GM18499 (cell line): ENCODE data around the gene WDR62.

Source experiments
- ATAC-seq: cut with Tn5 transposase; IDR thresholded peaks from one replicate; pipeline ENCODE4 v1.9.1; 2021; ENCODE audit warnings: moderate number of reproducible peaks; ENCODE audit not compliant: insufficient read depth, unreplicated experiment

WDR62 gene

DNA sequence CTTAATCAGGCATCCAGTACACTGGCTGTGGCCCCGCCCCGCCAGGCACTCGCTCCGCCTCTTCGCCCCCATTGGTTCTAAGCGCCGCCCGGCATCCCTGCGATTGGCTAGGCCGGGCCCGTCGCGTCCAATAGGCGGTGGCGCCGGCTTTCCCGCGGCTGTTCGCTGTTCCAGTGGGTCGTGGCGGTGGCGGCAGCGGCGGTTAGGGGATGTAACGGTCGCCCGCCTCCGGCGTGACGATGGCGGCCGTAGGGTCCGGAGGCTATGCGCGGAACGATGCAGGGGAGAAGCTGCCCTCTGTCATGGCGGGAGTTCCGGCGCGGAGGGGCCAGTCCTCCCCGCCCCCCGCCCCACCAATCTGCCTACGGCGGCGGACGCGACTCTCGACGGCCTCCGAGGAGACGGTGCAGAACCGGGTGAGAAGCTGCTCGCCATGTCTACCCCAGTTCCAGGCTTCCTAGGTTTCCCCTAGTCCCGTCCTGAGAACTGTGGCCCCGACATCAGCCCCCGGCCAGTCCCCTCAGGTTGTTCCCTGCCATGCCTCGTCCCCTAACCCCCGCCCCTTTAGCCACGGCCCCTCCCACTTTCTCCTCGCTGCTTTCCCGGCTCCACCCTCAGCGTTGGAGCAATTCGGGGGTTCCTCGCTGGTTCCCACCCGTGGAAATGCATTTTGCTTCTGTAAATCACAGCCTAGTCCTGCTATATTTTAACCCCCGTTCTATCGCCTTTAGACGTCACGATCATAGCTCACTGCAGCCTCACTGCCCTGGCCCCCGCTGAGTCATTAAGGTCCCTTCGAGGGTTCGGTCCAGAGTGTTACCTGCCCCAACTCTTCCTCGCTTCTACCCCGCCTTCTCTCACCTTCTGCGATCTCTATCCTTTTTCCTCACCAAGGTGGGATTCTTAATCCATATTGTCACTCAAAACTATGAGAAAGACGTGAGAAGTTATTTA is at the start of gene WDR62:
Gene WDR62 (plus strand): TSS at position 165 of the 954 bp plus-strand sequence. CDS start 75 bp downstream, at position 240.
- ATAC-seq: peak; percentile 49

DNA sequence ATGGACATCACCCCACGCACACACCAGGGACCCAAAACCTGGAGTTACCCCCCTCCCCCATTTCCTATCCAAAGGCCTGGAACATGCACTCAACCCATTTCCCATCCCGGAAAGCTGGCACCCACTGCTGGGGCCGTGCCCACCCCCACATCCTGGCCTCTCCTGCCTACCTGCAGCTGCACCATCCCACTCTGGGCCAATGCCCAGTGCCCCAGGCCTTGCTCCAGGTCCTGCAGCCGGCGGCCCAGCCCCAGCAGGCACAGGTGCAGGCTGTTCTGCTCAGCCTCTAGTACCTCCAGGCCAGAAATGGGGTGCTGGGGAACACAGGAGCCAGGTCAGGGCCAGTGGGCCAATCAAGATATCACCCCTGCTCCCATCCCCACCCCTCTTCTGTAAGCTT is 47.7 kb upstream of the WDR62 start:
- ATAC-seq: no peak

DNA sequence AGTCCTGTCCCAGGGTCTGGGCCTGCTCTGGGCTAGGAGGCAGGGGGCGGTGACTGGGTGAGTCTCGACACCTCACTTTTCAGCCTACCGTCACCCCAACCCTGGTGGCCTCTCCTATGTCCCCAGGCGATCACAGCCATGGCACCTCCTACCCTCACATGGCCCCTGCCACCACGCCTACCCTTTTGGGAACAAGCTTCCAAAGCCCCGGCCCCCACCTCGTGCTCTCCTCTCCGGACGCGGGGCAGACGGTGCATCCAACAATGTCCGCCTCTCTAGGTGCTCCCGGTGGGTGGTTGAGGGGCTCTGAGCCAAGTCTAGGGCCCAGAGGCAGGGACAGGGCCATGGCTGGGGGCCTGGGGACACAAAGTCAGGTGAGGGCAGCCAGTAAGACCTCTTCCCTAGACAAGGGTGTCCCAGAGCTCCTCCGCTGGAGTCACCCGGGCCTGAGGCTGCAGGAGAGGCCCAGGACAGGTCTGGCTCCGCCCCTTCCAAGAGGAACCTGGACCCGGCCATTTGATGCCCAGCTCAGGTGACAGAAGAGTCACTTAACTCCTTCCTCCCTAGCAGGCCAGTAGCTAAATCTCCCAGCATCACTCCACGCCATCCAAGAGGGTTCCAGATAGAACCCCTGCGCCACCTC is 46.2 kb upstream of the WDR62 start, which contains the start of gene SYNE4:
Gene SYNE4 (minus strand): TSS at position 478 of the 643 bp plus-strand sequence. CDS start 132 bp downstream, at position 346.
- ATAC-seq: no peak

DNA sequence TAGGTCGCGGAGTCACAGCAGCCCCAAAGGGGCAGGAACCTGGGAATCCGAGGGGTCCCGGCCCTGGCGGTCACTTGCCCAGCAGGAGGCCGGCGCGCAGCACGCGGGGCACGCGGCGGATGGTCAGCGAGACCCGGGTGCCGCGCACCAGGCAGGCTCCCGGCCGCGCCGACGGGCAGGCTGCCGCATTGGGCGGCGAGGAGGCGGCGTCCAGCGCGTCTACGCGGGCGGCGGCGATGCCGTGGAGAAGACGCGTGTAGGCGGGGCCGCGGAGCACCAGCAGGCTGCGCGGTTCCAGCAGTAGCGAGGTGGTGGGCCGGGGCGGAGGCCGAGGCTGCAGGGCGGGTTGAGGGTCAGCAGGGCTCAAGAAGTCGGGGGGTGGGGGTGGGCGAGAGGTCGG is 45.5 kb upstream of the WDR62 start:
- ATAC-seq: no peak

DNA sequence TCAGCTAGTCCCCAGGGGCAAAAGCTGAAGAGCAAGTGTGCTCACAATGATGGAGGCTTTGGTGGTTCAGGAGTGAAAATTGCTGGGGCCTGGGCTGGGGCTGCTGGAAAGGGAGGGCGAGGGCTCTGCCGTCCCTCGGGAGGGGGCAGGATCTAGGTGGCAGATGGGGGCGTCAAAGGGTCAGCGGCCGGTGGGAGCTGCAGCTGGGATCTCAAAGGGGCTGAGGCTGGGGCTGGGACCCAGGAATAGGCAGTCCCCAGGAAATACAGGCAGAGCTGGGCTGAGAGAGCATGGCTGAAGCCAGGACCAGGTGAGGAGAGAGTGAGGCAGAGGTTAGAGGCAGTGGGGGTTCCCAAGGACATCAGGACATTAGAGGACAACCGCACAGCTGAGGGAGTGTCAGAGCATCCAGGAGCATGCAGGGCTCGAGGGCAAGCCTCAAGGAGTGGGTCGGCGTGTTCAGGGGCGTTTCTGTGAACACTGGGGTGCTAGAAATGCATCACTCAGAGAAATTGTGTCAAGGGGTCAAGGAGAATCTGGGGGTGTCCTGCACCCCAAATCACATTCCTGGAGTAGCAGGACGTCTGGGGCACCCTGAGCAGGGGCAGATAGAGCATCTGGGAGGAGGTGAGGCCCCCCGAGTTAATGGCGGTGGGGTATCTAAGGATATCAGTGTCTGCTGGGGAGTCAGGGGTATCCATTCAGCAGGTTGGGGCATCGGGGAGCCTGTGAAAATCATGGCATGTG is 44.9 kb upstream of the WDR62 start:
- ATAC-seq: no peak

DNA sequence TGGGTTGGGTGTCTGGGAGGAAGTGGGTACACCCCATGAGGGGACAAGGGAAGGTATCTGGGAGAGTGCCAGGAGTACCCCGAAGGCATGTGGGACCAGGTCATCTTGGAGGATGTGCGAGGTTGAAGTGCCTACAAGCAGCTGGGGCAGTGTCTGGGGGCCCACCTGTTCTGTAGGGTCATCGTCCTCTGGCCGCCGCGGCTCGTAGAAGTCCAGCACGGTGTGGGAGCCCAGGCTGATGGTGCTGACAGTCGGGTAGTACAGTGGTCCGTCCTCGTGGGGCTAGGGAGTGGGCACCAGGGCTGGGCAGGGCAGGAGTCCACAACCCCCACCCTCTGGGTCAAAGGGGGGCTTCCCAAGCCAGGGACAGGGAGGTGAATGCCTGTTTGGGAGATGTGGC is 44.3 kb upstream of the WDR62 start:
- no peak for ATAC-seq

DNA sequence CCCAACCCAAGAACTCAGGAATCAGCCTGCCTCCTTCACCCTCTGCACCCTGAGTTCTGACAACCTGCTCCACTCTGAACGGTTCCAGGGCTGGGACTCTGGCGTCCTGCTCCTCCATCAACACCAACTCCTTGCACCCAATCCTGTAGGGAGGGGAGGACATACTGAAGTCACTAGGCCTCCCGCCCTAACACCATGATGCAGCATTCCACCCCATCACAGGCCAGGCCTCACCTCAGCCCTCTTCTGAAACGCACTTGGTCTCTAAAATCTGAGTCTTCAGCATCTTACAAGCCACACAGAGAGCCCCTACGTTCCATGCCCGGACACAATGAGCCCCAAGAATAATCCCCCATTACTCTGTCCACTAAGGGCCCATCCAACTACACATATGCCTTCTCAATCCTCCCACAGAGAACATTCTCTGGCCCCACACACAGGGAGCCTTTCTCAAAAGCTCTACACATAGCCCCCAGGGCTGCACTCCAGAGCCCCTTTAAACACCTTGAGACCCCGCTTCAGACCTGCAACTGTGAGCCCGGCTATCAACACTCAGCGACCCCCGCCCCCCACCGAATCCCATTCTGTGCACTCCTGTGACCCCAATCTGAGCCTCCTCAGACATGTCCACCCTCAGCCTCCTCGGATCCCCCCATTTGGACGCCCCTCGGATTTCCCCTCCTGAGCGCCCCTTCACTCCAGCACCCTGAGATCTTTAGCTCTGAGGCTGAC is 41.3 kb upstream of the WDR62 start:
- ATAC-seq: no peak

DNA sequence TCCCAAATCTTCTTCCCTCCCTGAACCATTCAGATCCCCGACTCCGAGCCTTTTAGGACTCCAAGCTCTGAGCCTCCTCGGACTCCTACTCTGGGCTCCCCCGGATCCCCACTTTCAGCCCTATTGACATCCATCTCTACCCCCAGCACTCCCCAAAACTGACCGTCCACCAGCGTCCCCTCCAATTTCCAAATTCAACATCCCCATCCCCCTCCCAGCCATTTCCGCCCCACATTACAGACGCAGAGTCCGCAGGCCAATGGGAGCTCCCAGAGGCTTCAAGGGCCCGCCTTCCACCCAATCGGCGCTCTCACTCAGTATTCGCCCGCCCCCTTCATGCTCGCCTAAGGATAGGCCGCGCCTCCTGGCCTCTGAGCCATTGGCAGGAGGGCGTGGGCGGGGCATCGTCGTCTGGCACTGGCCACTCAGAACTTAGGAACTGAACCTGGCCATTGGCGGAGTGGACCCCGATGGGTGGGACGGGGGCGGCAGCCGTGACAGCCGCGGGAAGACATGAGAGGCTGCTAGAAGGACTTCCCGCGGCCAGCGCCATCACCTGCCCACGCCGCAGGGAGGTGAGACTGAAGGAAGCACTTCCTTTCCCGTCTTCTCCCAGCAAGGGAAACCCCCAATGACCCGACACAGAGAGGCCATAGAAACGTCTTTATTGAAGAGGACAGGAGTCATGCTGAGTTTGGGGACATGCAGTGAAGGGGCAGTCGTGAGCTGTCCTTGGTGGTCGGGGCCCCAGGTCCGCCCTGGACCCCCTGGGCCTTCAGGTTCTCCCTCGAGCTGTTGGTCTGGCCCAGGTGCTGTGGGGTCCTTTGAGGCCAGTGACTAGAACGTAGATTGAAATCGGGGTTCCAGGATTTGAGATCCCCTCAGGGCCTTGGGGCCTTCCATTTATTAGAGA is 40.4 kb upstream of the WDR62 start, which contains the start of gene ALKBH6:
Gene ALKBH6 (minus strand): TSS at position 202 of the 913 bp plus-strand sequence. CDS start 816 bp downstream, outside the sequence.
- peak; percentile 83 for ATAC-seq

DNA sequence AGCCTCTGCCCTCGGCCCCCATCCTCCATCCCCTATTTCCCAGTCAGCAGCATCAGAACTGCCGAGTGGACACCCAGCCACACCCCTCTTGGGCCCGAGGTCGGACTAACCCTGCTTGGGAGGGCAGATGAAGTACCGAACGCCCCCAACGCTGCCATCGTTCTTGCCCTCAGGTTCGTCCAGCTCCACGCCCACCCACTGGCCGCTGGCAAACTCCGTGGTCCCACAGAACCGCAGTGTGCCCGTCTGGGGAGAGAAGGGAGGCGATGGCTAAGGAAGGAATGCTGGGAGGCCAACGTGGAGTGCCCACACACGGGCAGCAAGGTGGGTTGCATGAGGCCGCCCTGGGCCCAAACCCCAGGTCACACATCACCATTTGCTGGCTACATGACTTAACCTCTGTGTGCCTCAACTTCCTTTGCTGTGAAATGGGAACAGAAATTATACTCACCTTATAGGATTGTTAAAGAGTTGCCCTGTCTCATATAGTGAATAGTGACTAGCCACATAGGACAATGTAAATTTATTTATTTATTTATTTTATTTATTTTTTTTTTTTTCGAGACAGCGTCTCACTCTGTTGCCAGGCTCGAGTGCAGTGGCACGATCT is 35.5 kb upstream of the WDR62 start:
- ATAC-seq: no peak

DNA sequence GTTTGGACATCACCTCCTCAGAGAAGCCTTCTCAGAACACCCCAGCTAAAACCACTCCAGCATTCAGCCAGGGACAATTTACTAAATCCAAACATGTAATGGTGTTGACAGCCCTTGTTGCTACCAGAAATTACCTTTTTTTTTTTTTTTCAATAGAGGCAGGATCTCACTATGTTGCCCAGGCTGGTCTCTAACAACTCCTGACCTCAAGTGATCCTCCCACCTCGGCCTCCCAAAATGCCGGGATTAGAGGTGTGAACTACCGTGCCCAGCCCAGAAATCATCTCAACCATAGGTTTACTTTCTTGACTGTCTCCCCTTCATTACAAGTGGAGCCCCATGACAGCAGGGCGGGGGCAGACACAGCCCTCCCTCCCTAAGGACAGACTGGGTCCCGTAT is 31.3 kb upstream of the WDR62 start:
- no peak for ATAC-seq

DNA sequence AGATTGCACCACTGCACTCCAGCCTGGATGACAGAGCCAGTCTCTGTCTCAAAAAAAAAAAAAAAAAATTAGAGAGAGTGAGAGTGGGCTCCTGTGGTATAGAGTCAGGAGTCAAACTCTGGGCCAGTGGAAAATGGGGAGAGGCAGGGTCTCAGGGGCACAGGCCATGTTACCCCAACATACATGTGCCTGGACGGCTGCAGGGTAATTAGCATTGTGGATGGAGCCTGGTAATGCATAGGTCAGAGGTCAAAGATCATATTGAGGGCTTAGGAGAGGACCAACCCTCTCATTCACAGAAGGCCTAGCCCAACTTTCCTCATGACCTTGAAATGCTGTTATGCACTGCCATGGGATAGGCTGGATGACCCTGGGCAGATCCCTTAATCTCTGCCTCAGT is 29.2 kb upstream of the WDR62 start:
- ATAC-seq: no peak

DNA sequence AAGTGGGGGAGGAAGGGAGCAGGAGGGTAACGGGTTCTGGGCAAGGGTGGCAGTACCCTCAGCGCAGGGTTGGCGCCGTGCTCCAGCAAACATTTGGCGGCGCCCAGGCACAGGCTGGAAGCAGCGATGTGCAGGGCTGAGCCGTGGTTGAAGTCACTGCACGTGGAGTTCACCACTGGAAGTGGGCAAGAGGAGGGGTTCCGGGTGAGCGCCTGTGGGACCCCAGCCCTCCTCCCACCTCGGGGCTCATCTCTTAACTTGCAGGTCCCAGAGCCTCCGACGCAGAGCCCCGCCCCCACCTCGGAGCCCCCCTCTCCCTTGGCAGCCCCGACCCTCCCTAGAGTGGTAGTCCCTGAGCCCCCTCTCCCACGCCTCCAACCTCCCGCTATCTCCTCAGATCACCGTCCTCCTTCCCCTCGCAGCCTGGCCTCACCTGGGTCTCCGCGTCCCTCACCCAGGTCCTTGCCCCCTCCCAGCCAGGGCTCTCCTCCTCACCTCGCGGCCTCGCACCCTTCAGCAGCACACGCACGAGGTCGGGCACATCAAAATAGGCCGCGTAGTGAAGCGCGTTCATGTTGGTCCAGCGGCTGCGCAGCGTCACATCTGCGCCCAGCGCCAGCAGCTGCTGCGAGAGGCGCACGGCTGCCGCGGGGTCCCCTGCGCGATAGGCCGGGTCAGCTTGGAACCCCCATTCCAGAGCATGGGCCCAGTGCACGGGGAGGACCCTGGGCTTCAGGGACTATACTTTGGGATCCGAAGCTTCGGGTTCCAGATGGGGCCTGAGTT is 28.4 kb upstream of the WDR62 start:
- ATAC-seq: no peak

DNA sequence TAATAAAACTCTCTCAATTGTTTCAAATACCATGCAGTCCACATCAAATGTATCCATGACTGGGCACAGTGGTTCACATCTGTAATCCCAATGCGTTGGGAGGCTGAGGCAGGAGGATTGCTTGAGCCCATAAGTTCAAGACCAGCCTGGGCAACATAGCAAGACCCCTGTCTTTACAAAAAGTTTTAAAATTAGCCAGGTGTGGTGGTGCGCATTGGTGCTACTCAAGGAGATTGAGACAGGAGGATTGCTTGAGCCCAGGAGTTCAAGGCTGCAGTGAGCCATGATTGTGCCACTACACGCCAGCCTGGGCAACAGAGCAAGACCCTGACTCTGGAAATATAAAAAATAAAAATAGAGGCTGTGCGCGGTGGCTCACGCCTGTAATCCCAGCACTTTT is 27.0 kb upstream of the WDR62 start:
- ATAC-seq: no peak

DNA sequence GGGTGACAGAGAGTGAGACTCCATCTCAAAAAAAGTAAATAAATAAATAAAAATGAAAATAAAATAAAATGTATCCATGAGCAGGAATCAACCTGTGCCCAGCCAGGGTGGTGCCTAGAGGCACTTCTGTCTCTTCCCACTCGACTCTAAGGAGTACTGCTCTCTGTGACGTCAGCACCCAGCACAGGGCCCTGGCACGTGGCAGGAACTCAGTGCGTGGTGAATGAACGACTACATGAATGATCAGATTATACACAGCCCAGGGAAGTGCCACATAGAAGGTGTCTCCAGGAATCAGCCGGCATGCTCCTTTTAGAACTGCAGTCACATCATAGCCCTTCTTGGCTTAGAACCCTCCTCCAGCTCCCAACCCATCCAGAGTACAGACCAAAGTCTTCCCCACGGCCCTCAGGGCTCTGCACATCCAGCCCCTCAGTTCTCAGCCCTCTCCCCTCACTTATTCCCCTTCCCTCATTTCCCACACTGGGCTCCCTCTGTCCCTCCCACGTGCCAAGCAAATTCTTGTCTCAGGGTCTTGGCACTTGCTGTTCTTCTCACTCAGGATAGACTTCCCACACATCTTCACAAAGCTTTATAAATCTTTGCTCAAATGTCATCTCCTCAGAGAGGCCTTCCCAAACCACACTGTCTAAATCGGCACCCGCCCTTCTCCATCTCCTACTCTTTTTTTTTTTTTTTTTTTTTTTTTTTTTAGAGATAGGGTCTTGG is 26.2 kb upstream of the WDR62 start:
- no peak for ATAC-seq

DNA sequence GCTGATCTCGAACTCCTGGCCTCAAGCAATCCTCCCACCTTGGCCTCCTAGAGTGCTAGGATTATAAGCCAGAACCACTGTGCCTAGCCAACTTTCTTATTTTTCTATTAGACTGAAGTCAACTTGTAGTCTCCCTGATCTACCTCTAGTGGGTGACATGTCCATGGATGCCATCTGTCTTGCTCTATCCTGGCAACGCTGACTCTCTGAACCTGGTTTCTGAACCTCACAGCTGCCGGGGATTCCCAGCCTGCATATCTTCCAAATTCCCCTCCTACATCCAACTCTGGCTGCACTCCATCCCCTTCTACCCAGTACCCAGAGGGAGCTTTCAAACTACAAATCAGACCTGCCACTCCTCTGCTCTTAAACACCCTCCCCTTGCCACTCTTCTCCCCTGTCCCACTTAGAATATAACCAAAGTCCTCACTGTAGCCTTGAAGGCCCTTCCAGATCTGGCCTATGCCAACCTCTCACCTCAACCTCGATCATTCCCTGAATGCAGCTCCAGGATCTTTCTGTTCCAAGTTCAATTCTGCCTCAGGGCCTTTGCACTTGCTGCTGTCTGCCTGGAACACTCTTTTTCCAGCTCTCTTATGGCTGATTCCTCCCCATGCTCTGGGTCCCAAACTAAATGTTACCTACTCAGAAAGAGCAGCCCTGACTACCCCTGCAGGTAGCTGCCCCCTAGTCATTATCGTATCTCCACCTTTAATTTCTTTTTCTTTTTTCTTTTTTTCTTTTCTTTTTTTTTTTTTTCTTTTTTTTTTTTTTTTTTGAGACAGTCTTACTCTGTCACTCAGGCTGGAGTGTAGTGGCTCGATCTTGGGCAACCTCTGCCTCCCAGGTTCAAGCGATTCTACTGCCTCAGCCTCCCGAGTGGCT is 24.2 kb upstream of the WDR62 start:
- no peak for ATAC-seq

DNA sequence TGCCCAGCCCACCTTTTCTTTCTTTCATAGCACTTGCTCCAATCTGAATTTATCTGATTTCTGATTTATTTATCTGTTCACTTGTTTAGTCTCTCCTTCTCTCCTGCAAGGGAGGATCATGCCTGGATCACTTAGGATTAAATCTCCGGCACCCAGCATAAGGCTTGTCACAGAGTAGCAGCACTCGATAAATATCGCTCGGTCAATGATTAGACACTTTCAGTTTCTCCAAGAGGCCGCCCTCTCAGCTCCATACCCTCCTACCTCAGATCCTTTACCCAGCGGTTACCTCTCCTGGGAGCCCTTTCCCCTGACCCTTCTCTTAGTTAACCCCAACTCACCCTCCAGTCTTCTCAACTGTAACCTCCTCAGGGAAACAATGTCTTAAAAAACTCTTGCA is 23.4 kb upstream of the WDR62 start:
- no peak for ATAC-seq
